NCI-H748 treated with DMSO at 0.1 percent for 48 hours (cell line): ENCODE measurements around the gene FBXW7.
"Not testable (repeated sequence)": the region's sequence is repeated elsewhere in the genome, so short reads cannot be mapped to it uniquely, and the experiment has no call there.

Experiments used
- DNase-seq: peaks from one replicate; lab custom pipeline; 2025; lab: John Stamatoyannopoulos, UW

The FBXW7 gene, protein sequence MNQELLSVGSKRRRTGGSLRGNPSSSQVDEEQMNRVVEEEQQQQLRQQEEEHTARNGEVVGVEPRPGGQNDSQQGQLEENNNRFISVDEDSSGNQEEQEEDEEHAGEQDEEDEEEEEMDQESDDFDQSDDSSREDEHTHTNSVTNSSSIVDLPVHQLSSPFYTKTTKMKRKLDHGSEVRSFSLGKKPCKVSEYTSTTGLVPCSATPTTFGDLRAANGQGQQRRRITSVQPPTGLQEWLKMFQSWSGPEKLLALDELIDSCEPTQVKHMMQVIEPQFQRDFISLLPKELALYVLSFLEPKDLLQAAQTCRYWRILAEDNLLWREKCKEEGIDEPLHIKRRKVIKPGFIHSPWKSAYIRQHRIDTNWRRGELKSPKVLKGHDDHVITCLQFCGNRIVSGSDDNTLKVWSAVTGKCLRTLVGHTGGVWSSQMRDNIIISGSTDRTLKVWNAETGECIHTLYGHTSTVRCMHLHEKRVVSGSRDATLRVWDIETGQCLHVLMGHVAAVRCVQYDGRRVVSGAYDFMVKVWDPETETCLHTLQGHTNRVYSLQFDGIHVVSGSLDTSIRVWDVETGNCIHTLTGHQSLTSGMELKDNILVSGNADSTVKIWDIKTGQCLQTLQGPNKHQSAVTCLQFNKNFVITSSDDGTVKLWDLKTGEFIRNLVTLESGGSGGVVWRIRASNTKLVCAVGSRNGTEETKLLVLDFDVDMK

DNA sequence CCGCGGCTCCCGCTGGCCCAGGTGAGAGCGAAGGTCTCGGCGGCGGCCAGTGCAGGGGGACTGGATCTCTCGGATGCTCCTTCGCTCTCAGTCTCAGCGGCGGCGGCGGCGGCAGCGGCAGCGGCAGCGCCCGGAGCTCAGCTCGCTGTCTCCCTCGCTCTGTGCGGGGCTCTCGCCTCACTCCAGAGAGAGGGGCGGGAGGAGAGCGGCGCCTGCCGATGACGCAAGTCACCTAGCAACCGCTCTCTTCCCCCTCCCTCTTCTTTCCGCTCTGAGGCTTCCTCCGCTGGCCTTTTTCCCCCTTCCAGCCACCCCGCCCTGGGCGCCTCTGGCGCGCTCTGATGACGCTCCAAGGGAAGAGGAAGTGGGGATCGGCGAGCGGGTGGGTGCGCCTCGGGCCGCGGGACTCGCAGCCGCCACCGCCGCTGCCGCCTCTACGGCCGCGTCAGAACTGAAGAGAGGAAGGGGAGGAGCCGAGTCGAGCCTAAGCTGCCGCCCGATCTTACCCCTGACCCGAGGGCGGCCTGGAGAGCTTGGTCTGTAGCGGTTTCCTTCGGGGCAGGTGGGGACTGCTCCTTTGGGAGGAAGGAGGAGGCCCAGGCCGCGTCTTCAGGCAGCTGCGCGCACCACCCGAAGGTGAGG is at the start of gene FBXW7:
TSS of gene FBXW7 (minus strand) at position 190 of the 642 bp plus-strand sequence. CDS start 124,289 bp downstream, outside the sequence.
- DNase-seq = peak; percentile 88

DNA sequence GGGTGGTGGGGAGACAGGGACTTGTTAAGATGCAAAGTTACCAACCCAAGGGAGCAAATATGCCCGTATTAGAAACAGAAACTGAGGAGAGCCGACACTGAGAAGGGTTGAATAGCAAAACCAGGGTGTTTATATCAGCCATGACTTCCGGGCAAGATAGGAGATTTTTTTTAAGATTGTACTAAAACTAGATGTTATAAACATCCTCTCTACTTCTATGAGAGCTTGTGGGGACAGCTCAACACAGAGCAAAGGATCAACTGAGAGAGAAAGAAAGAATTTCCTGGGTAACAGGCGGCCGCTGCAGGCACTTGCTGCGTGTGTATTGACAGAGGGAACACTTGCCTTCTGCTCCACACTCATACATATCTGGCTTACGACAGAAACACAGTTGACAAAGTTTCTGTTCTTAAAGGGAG is 49.1 kb upstream of the FBXW7 start:
- DNase-seq = no peak

GRCh38 chr4:152581536-152582160 is 45.8 kb upstream of the FBXW7 start:
- no peak for DNase-seq

DNA sequence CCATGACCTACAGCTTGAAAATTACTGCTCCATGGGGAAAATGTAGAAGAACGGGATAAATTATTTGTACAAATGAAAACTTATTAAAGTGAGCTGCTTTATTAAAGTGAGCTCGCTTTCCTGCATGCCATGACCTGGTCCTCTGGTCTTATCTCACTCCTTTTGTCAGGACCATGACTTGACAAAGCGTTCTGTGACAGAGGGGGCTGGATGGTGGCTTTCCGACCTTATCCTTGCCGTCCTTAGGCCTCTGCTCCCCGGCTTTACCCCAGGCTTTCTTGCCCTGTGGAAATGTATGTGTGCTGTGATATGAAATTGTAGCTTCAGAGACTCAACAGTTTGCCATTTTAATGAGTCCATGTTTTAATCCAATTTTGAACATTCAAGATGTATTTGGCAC is 44.0 kb upstream of the FBXW7 start:
- DNase-seq = no peak

- DNase-seq = no peak
Measured at GRCh38 chr4:152579107-152579764, 43.3 kb upstream of the FBXW7 start.

DNA sequence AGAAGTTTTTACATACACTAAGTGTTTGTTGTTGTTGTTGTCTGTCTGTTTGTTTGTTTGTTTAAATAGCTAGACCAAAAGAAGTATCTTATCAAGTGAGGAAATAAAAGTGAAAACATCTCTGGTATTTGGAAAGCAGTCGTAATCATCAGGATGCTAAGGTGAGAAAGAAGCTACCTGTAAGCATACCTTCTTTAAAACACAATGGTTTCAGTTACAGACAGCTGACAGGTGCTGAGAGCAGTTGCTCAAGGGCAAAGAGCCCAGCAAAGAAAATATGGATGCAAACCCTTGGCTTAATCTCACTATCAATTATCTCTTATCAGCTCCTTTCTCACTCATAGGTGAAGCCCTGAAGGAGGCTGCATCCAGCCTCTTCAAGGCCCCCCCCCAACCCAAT is 42.8 kb upstream of the FBXW7 start:
- DNase-seq = no peak

DNA sequence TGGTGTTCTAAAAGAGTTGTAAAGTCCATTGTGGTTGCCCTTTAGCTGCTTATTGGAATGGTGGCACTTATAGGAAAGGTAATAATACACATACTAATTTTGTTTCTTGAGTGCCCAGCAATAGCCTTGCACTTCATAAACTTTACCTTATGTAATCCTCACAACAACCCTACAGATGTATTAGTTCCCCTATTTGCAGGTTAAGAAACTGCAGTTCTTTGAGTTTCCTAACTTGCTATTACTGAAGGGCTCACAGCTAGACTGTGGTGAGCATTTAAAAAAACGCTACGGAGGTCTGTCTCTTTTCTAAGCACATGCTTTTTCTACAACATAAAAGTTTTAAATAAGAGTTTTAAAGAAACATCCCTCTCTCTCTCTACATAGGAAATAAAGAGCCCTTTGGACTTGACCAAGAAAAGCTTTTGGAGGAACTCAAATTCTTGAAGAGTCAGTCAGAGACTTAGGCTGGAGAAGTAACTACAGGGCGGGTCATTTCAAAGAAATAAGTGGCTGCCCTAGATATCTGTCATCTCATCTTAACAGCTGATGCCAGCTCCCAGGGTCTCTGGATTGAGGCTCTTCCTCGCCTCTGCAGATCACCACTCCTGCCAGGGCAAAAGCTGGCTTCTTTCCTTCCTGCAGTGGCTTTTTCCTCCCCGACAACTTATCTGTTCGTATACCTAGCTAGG is 42.0 kb upstream of the FBXW7 start:
- no peak for DNase-seq

- DNase-seq = no peak
Measured at GRCh38 chr4:152575533-152575932, 39.6 kb upstream of the FBXW7 start.

DNA sequence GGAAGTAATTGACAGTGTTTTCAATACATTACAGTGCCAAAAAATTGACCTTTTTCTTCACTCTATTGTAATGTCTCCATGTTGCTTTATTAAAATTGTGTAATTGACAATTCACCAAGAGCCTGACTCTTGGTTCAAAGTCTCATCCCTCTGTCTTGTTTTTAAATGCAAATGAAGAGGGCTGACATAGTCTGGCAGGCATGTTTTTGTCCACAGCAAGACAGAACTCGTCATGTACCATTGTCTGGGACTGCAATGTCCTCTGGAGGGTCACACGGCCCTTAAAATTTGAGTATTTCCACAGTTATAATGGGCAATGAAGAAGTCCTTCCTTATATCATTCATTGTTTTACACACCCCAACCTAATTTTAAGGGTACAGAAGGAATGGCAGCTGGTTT is 38.0 kb upstream of the FBXW7 start:
- DNase-seq = no peak

DNA sequence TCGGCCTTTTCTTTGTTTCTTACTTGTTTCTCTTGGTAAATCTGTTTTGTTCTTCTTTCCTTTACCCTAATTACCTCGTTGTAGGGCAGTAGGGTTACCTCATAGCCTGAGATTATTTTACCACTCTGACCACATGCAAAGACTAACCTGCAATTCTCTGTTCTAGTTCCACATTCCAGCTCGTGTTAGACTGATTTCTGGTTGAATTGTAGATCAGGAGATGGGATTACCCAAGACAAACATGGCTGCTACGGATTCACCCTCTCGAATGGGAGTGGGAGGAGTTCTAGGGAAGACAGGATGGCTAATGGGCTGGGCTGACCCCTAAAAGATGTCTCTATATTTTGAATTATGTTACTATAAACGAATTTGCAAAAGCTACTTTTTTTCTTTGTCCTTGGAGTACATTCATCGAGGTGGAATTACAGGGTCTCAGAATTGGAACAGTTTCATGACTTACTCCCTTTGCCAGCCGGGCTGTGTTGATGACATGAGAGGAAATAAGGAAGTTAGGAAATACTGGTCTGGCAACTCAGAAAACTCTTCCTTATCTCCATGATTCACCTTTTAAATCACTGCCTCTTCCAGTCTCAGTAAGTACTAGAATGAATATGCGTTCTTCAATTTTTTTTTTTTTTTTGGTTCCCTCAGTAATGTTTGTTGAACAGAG is 36.7 kb upstream of the FBXW7 start:
- no peak for DNase-seq

DNA sequence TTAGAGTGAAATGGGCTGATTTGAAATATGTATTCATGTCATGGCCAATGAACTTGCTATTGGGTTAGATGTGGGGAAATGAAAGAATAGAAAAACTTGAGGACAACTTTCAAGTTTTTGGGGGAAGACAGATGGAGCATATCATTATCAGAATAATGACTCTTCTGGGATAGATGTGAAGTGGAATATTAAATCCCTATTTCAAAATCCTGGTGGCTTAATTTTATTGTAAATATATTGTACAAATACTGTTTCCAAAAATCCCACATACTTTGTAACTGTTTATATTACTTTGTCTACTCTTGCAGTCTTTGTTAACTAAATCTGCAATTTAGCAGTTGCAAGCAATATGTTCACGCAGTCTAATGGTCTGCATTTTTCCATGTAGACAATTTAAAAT is 35.9 kb upstream of the FBXW7 start:
- DNase-seq = no peak

GRCh38 chr4:152571296-152571695 is 35.4 kb upstream of the FBXW7 start:
- DNase-seq = no peak

- no peak for DNase-seq
Measured at GRCh38 chr4:152565333-152565732, 29.4 kb upstream of the FBXW7 start.

DNA sequence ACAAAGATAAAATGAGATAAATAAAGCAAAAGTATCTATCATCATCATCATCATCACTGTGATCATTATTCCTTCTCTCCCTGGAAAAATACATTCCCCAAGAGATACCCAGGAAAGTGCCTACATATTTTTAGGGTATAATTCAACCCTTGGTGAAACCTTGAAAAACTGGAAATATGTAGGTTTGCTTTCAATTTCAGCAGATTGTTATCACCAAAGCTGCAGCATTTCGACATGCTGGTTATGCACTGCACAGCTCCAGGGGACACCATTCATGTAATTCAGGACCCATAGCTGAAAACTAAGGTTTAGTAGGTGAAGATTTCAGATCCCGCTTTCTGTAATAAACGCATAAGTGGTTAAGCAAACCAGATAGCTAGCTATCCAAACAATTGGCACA is 28.4 kb upstream of the FBXW7 start:
- no peak for DNase-seq

DNA sequence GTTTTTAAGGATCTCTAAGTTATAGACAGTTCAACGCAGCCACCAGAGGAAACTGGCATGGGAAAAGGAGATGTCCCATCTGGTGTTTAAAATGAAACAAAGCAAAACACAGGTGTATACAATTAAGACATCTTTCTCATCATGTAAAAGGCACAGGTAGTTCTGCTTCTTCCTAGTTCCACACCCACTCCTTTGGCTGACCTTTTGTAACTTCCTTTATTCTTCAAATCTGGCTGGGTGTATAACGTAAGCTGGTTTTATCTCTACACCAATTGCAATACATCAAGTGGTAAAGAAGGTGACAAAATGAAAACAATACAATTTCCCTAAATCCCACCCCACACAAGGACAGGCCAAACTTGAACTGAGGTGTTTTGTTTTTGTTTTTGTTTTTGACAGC is 27.3 kb upstream of the FBXW7 start:
- no peak for DNase-seq

- no peak for DNase-seq
Measured at GRCh38 chr4:152559641-152560040, 23.7 kb upstream of the FBXW7 start.

DNA sequence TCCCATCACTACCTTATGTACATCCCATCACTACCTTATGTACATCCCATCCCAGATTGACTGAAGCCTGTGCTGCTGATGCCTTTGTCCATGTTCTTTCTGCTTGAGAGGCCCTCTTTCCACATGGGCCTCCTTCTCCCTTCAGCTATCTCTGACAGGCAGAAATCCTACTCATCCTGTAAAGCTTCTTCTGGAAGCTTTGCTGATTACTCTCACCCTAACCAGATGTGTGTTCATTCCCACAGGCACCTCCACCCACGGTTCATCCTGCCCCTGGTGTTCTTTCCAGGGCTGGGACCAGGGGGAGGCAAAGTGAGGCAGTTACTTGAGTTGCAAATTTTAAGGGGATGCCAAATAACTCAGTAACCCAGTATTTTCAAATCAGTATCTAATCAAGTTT is 22.5 kb upstream of the FBXW7 start:
- DNase-seq = no peak

- no peak for DNase-seq
Measured at GRCh38 chr4:152556834-152557233, 20.9 kb upstream of the FBXW7 start.

DNA sequence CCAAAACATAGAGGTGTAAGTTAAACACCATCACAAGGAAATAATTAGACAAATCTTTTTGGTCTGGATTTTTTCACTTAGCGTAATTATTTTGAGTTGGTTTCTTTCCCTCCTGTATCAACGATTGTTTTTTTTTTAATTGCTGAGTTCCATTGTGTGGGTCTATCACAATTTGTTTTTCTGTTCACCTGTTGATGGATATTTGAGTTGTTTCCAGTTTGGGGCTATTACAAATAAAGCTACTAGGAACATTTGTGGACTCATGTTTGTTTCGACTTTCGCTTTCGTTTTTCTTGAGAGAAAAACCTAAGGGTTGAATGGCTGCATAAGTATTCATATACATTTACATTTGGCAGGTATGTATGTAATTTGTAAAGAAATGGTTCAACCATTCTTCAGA is 20.4 kb upstream of the FBXW7 start:
- no peak for DNase-seq

DNA sequence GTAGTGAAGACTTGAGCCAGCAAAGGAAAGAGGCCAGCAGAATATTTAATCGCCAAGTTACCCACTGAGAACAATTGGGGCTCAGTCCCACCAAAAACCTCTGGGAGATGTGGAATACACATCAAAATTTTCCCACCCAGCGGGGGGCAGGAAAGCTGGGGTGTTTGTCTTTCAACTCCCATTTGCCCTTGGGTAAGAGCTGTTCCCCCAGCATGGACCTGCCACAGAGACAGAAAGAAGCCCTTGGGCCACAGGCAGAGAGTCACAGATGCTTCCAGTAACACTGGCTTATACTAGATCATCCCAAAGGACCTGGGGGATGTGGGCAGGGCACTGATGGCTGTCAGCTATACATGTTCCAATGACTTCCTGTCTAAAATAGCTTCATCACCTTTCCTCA is 18.9 kb upstream of the FBXW7 start:
- no peak for DNase-seq

DNA sequence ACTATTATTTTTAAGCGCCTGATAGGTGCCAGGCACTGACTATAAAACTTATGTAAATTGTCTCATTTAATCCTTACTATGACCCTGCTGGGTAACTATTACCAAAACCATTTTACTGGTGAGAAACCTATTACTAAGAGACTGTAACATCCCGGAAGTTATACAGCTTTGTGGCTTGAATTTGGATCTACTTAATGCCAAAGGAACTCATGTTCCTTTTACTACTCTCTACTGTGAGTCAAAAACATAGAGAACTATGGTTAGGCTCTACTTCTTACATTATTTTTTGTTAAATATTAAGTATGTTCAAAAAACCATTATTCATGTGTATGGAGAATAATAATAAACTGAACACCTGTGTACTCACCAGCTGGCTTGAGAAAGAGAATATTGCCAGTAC is 14.8 kb upstream of the FBXW7 start:
- not testable (repeated sequence) for DNase-seq
